HCT116 (cell line): ENCODE data around the gene SHTN1. TPM values are rescaled to one million over a fixed set of nuclear protein-coding genes. Genes with fewer than 3 reads are reported as not detected.

Experiments
- ATAC-seq: fragments of 200-7000 bp; cut with Tn5 transposase; 2 replicates; pipeline ENCODE4 v1.9.1; 2020; ENCODE audit warnings: mild to moderate bottlenecking, moderate library complexity
- BruUV-seq: library from RNA; stranded (reverse); fragments of 400-500 nt; replicated peaks from 2 replicates; lab custom pipeline; 2021; lab: Mats Ljungman, UMichigan
- CTCF ChIA-PET: fragments of 300-600 bp; sonication (Branson Sonifier 250); formaldehyde crosslinking; loops from one replicate; lab custom pipeline; 2021; ENCODE audit warnings: antibody characterized with exemption; lab: Charles Lee
- POLR2A ChIA-PET: fragments of 300-600, 350-600 bp; sonication (Branson Sonifier 250); formaldehyde crosslinking; loops from one replicate; lab custom pipeline; 2021; ENCODE audit warnings: antibody characterized with exemption; lab: Charles Lee
- RAD21 ChIA-PET, 2 experiments: fragments of 300-600 bp; sonication (Branson Sonifier 250); formaldehyde crosslinking; loops; one replicate each; lab custom pipeline; 2023; ENCODE audit warnings: low total read pairs in 2 of 2; ENCODE audit not compliant: uncharacterized antibody in 2 of 2, unreplicated experiment in 2 of 2, low non-redundant PET in 1 of 2; lab: Charles Lee
- DNase-seq: peaks from one replicate; pipeline ENCODE4 v3.0.0-alpha.2; 2010; ENCODE audit warnings: low read depth, low spot score
- H2AFZ ChIP-seq: fragments of 200-600 bp; shearing (Covaris generic), sonication (generic); 2 replicates; pipeline ENCODE4 v1.6.1; 2017; ENCODE audit warnings: low read depth, mixed run types, mixed read lengths, antibody characterized with exemption, low read length; ENCODE audit not compliant: poor library complexity, severe bottlenecking
- H3K27ac ChIP-seq: 2 replicates; pipeline ENCODE4 v1.5.1; 2012; ENCODE audit warnings: low read depth, low read length
- H3K27me3 ChIP-seq: fragments of 200-600 bp; sonication (generic); 2 replicates; pipeline ENCODE4 v1.6.1; 2016; ENCODE audit warnings: mixed run types, low read length, mixed read lengths; ENCODE audit not compliant: insufficient read depth
- H3K36me3 ChIP-seq, 2 experiments: fragments of 200-500 bp in 1 of 2; fragments of 200-600 bp in 1 of 2; sonication (Bioruptor generic) in 1 of 2; sonication (generic) in 1 of 2; 2 replicates each; pipeline versions ENCODE4 v1.5.1 to v1.6.1; 2014 to 2016; ENCODE audit warnings: low read length in 2 of 2, inconsistent platforms in 1 of 2, mixed read lengths in 1 of 2, mixed run types in 1 of 2; ENCODE audit not compliant: insufficient read depth in 2 of 2, control insufficient read depth in 1 of 2
- H3K4me1 ChIP-seq, 2 experiments: fragments of 200-600 bp in 1 of 2; sonication (generic) in 1 of 2; 2 replicates each; pipeline versions ENCODE4 v1.5.1 to v1.6.1; 2012 to 2017; ENCODE audit warnings: low read length in 2 of 2, inconsistent platforms in 1 of 2, mild to moderate bottlenecking in 1 of 2, mixed read lengths in 1 of 2, mixed run types in 1 of 2, moderate library complexity in 1 of 2; ENCODE audit not compliant: insufficient read depth in 2 of 2, control insufficient read depth in 1 of 2
- H3K4me2 ChIP-seq: fragments of 200-600 bp; sonication (generic); 2 replicates; pipeline ENCODE4 v1.6.1; 2017; ENCODE audit warnings: mixed run types, low read length, mixed read lengths
- H3K4me3 ChIP-seq, 2 experiments: fragments of 200-600 bp in 1 of 2; sonication (generic) in 1 of 2; replicated peaks in 1 of 2; 2 replicates each; pipeline ENCODE4 v1.5.1; 2011 to 2016; ENCODE audit warnings: low read length in 2 of 2, control low read depth in 1 of 2, low read depth in 1 of 2, mild to moderate bottlenecking in 1 of 2, mixed read lengths in 1 of 2, mixed run types in 1 of 2
- H3K79me2 ChIP-seq: fragments of 200-600 bp; sonication (generic); 2 replicates; pipeline ENCODE4 v1.6.1; 2017; ENCODE audit warnings: mild to moderate bottlenecking, mixed run types, low read length, moderate library complexity, mixed read lengths; ENCODE audit not compliant: insufficient read depth
- H3K9ac ChIP-seq: fragments of 200-600 bp; sonication (generic); 2 replicates; pipeline ENCODE4 v1.6.1; 2016; ENCODE audit warnings: low read length, mixed read lengths
- H3K9me2 ChIP-seq: fragments of 200-600 bp; sonication (generic), shearing (Covaris generic); 2 replicates; pipeline ENCODE4 v1.6.1; 2017; ENCODE audit warnings: mixed run types, mild to moderate bottlenecking, moderate library complexity; ENCODE audit not compliant: insufficient read depth
- H3K9me3 ChIP-seq, 2 experiments: fragments of 200-500 bp in 1 of 2; fragments of 200-600 bp in 1 of 2; sonication (Bioruptor generic) in 1 of 2; sonication (generic) in 1 of 2; 2 replicates each; pipeline ENCODE4 v1.6.1; 2014 to 2017; ENCODE audit warnings: low read length in 2 of 2, mixed read lengths in 2 of 2, inconsistent platforms in 1 of 2, low read depth in 1 of 2, mild to moderate bottlenecking in 1 of 2, mixed run types in 1 of 2, moderate library complexity in 1 of 2; ENCODE audit not compliant: control insufficient read depth in 1 of 2, insufficient read depth in 1 of 2
- H4K20me1 ChIP-seq: fragments of 200-600 bp; sonication (generic), shearing (Covaris generic); 2 replicates; pipeline ENCODE4 v1.6.1; 2017; ENCODE audit warnings: mixed run types, mild to moderate bottlenecking, moderate library complexity; ENCODE audit not compliant: insufficient read depth
- ELF1 ChIP-seq: IDR thresholded peaks from 2 replicates; pipeline ENCODE4 v1.6.1; 2012; ENCODE audit warnings: low read depth, borderline replicate concordance
- EZH2 ChIP-seq: fragments of 200-600 bp; sonication (generic); IDR thresholded peaks from 2 replicates; pipeline ENCODE4 v1.6.1; 2017; ENCODE audit warnings: antibody characterized with exemption, mixed run types
- FOSL1 ChIP-seq: IDR thresholded peaks from 2 replicates; pipeline ENCODE4 v1.6.1; 2012; ENCODE audit warnings: low read depth
- JUND ChIP-seq: IDR thresholded peaks from 2 replicates; pipeline ENCODE4 v1.6.1; 2012
- POLR2A ChIP-seq: IDR thresholded peaks from 2 replicates; pipeline ENCODE4 v1.7.0; 2011; ENCODE audit warnings: borderline replicate concordance; ENCODE audit not compliant: insufficient read depth, insufficient read length; ENCODE audit errors: extremely low read depth
- RAD21 ChIP-seq: IDR thresholded peaks from 2 replicates; pipeline ENCODE4 v1.6.1; 2012; ENCODE audit warnings: low read depth, mild to moderate bottlenecking
- YY1 ChIP-seq: IDR thresholded peaks from 2 replicates; pipeline ENCODE4 v1.6.1; 2011; ENCODE audit warnings: low read length, low read depth, moderate library complexity, mild to moderate bottlenecking; ENCODE audit not compliant: insufficient replicate concordance; ENCODE audit errors: extremely low read depth
- ZFX ChIP-seq: fragments of 450-650 bp; IDR thresholded peaks from 2 replicates; pipeline ENCODE4 v1.6.1; 2017
- intact Hi-C: fragments of 100-400 bp; cut with micrococcal nuclease; formaldehyde crosslinking; loops from 2 replicates; pipeline ENCODE4 v1.10.0; 2022
- total RNA-seq: library from RNA; stranded (reverse); gene quantifications from one replicate; pipeline ENCODE4 v1.2.1, GENCODE V29; 2021; ENCODE audit not compliant: unreplicated experiment
- TF ChIP-seq, protein P1 (sequence below): IDR thresholded peaks from 2 replicates; pipeline ENCODE4 v1.6.1; 2012
- TF ChIP-seq, protein P2 (sequence below): IDR thresholded peaks from 2 replicates; pipeline ENCODE4 v1.6.1; 2012; ENCODE audit warnings: low read depth
- TF ChIP-seq, protein P3 (sequence below): IDR thresholded peaks from 2 replicates; pipeline ENCODE4 v1.6.1; 2012
- TF ChIP-seq, protein P4 (sequence below), 3 experiments: fragments of 200-600 bp in 1 of 3; sonication (generic) in 1 of 3; IDR thresholded peaks in 2 of 3; conservative IDR thresholded peaks in 1 of 3; 2 replicates each; pipeline ENCODE4 v1.5.1; 2012 to 2017; ENCODE audit warnings: low read depth in 2 of 3, low read length in 2 of 3, antibody characterized with exemption in 1 of 3, borderline replicate concordance in 1 of 3, control low read depth in 1 of 3, mild to moderate bottlenecking in 1 of 3, mixed read lengths in 1 of 3, mixed run types in 1 of 3, moderate library complexity in 1 of 3; ENCODE audit not compliant: insufficient read depth in 1 of 3

SHTN1 gene
- total RNA-seq, 1 experiment from 2014 or later: 64.0 TPM

DNA sequence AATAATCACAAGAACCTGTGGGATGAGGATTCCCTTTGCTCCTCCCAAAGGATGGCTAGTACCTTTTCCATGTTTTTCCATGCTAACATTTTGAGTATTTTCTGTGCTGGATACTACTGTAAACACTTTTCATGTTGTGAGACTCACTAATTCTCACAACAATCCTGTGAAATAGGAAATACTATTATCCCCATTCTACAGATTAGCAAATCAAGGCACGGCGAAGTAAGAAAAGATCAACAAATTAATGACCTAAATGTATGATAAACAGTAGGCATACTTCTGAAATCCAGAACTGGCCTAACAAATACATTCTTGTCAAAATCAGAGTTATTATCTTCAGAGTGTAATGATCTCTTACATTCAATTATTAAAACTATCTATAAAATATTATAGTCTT, 86.4 kb downstream of the SHTN1 start:
- Histone ChIP-seq H3K27ac (no peak overlapping the region), H2AFZ (no peak overlapping the region), H4K20me1 (no peaks in the 10 kb centered on the region), H3K9me3 (no peaks in the 10 kb centered on the region), H3K36me3 (peaks cover 23 to 39% of the 10 kb centered on the region in 2 experiments; a peak in 3 of 4 replicates), H3K79me2 (no peaks in the 10 kb centered on the region), H3K4me2 (no peak overlapping the region), H3K4me1 (no peaks in the 10 kb centered on the region), H3K9me2 (no peaks in the 10 kb centered on the region), H3K27me3 (no peaks in the 10 kb centered on the region), H3K9ac (no peak overlapping the region), H3K4me3 (no peak overlapping the region)
- TF ChIP-seq, protein P1, sequence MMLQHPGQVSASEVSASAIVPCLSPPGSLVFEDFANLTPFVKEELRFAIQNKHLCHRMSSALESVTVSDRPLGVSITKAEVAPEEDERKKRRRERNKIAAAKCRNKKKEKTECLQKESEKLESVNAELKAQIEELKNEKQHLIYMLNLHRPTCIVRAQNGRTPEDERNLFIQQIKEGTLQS: no peak
- TF ChIP-seq ELF1 (no peak), JUND (no peak), POLR2A (no peak), YY1 (no peak), FOSL1 (no peak), EZH2 (no peak), ZFX (no peak), RAD21 (no peak)
- TF ChIP-seq, protein P2, sequence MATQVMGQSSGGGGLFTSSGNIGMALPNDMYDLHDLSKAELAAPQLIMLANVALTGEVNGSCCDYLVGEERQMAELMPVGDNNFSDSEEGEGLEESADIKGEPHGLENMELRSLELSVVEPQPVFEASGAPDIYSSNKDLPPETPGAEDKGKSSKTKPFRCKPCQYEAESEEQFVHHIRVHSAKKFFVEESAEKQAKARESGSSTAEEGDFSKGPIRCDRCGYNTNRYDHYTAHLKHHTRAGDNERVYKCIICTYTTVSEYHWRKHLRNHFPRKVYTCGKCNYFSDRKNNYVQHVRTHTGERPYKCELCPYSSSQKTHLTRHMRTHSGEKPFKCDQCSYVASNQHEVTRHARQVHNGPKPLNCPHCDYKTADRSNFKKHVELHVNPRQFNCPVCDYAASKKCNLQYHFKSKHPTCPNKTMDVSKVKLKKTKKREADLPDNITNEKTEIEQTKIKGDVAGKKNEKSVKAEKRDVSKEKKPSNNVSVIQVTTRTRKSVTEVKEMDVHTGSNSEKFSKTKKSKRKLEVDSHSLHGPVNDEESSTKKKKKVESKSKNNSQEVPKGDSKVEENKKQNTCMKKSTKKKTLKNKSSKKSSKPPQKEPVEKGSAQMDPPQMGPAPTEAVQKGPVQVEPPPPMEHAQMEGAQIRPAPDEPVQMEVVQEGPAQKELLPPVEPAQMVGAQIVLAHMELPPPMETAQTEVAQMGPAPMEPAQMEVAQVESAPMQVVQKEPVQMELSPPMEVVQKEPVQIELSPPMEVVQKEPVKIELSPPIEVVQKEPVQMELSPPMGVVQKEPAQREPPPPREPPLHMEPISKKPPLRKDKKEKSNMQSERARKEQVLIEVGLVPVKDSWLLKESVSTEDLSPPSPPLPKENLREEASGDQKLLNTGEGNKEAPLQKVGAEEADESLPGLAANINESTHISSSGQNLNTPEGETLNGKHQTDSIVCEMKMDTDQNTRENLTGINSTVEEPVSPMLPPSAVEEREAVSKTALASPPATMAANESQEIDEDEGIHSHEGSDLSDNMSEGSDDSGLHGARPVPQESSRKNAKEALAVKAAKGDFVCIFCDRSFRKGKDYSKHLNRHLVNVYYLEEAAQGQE: no peak
- TF ChIP-seq, protein P3, sequence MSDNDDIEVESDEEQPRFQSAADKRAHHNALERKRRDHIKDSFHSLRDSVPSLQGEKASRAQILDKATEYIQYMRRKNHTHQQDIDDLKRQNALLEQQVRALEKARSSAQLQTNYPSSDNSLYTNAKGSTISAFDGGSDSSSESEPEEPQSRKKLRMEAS: no peak
- TF ChIP-seq, protein P4, sequence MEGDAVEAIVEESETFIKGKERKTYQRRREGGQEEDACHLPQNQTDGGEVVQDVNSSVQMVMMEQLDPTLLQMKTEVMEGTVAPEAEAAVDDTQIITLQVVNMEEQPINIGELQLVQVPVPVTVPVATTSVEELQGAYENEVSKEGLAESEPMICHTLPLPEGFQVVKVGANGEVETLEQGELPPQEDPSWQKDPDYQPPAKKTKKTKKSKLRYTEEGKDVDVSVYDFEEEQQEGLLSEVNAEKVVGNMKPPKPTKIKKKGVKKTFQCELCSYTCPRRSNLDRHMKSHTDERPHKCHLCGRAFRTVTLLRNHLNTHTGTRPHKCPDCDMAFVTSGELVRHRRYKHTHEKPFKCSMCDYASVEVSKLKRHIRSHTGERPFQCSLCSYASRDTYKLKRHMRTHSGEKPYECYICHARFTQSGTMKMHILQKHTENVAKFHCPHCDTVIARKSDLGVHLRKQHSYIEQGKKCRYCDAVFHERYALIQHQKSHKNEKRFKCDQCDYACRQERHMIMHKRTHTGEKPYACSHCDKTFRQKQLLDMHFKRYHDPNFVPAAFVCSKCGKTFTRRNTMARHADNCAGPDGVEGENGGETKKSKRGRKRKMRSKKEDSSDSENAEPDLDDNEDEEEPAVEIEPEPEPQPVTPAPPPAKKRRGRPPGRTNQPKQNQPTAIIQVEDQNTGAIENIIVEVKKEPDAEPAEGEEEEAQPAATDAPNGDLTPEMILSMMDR (IDR thresholded peaks at IDR 0.05 in 2 of 3, conservative IDR thresholded peaks at IDR 0.05 in 1 of 3; ENCODE audit: borderline replicate concordance in 1 of 3, insufficient read depth in 1 of 3, low read depth in 2 of 3, low read length in 2 of 3): no peak
- no TSS peak for BruUV-seq
- DNase-seq: no peak
- RAD21 ChIA-PET: no interaction called here
- CTCF ChIA-PET: no interaction called here
- intact Hi-C loops: no loop called here
- ATAC-seq: no peak
- POLR2A ChIA-PET: no interaction called here
